Hepatocyte (in vitro differentiated cells): Measurements from ENCODE around the gene SETX. TPM values are rescaled to one million over a fixed set of nuclear protein-coding genes. Genes with fewer than 3 reads are reported as not detected.

Experiments used
- DNase-seq: peaks from one replicate; pipeline ENCODE4 v3.0.0-alpha.2; 2016; ENCODE audit warnings: low spot score
- H2AFZ ChIP-seq: fragments of 200-600 bp; sonication (generic); 2 replicates; pipeline ENCODE4 v1.6.0; 2016; ENCODE audit warnings: antibody characterized with exemption, mild to moderate bottlenecking
- H3K27ac ChIP-seq: fragments of 200-600 bp; sonication (generic); 2 replicates; pipeline ENCODE4 v1.5.1; 2016; ENCODE audit warnings: mild to moderate bottlenecking
- H3K27me3 ChIP-seq: fragments of 200-600 bp; sonication (generic); 2 replicates; pipeline ENCODE4 v1.6.1; 2016
- H3K36me3 ChIP-seq: fragments of 200-600 bp; sonication (generic); replicated peaks from 2 replicates; pipeline ENCODE4 v1.5.1; 2016; ENCODE audit warnings: low read depth; ENCODE audit not compliant: insufficient read depth
- H3K4me1 ChIP-seq: fragments of 200-600 bp; sonication (generic); 2 replicates; pipeline ENCODE4 v1.5.1; 2016; ENCODE audit warnings: mild to moderate bottlenecking, moderate library complexity; ENCODE audit not compliant: insufficient read depth
- H3K4me2 ChIP-seq: fragments of 200-600 bp; sonication (generic); 2 replicates; pipeline ENCODE4 v1.6.0; 2016
- H3K4me3 ChIP-seq: fragments of 200-600 bp; sonication (generic); 2 replicates; pipeline ENCODE4 v1.5.1; 2016; ENCODE audit warnings: mild to moderate bottlenecking
- H3K79me2 ChIP-seq: fragments of 200-600 bp; sonication (generic); 2 replicates; pipeline ENCODE4 v1.6.0; 2017; ENCODE audit warnings: mild to moderate bottlenecking
- H3K9me2 ChIP-seq: fragments of 200-600 bp; sonication (generic); replicated peaks from 2 replicates; pipeline ENCODE4 v1.6.0; 2017; ENCODE audit warnings: mild to moderate bottlenecking; ENCODE audit not compliant: insufficient read depth
- H3K9me3 ChIP-seq: fragments of 200-600 bp; sonication (generic); 2 replicates; pipeline ENCODE4 v1.5.1; 2016; ENCODE audit warnings: low read depth, mild to moderate bottlenecking
- H4K20me1 ChIP-seq: fragments of 200-600 bp; sonication (generic); 2 replicates; pipeline ENCODE4 v1.6.0; 2016; ENCODE audit warnings: mild to moderate bottlenecking; ENCODE audit not compliant: insufficient read depth, poor library complexity, severe bottlenecking
- CTCF ChIP-seq: fragments of 200-600 bp; sonication (generic); IDR thresholded peaks from 2 replicates; pipeline ENCODE4 v1.5.1; 2016; ENCODE audit warnings: antibody characterized with exemption, mild to moderate bottlenecking; ENCODE audit not compliant: poor library complexity
- EZH2 ChIP-seq: fragments of 200-600 bp; sonication (generic); IDR thresholded peaks from 2 replicates; pipeline ENCODE4 v1.6.1; 2016; ENCODE audit warnings: antibody characterized with exemption, mild to moderate bottlenecking, borderline replicate concordance
- EZH2phosphoT487 ChIP-seq: fragments of 200-600 bp; sonication (generic); IDR thresholded peaks from one replicate; pipeline ENCODE4 v1.6.1; 2018; ENCODE audit warnings: antibody characterized with exemption, mild to moderate bottlenecking, low read depth, moderate library complexity; ENCODE audit not compliant: unreplicated experiment, severe bottlenecking
- WGBS: methylation state at CpG from one replicate; pipeline ENCODE4 v1.1.6; 2016; ENCODE audit warnings: low lambda C conversion rate; ENCODE audit errors: missing lambda C conversion rate; 5-methylcytosine and 5-hydroxymethylcytosine counted together
- polyA plus RNA-seq: library from polyadenylated mRNA; unstranded; fragments of >200 nt; fragmentation: Nextera tagmentation; extraction: Ambion mirVana; gene quantifications from 2 replicates; pipeline ENCODE4 v1.2.1, GENCODE V29; 2016
- total RNA-seq: library from RNA; depleted of rRNA; stranded (reverse); fragments of >200 nt; gene quantifications from 2 replicates; pipeline ENCODE4 v1.2.3, GENCODE V29; 2014

The SETX gene
- total and polyA plus RNA-seq, 2 experiments from 2014 or later = 12.0 to 61.0 TPM

- H2AFZ ChIP-seq = no peak overlapping the region
- H3K4me2 ChIP-seq = no peak overlapping the region
- no peaks in the 10 kb centered on the region for H3K27me3 ChIP-seq
- H3K9me3 ChIP-seq = no peaks in the 10 kb centered on the region
- H3K27ac ChIP-seq = no peak overlapping the region
- 87% methylated on average over 4 of the region's 4 CpGs for WGBS
- H3K9me2 ChIP-seq = no peaks in the 10 kb centered on the region
- H3K4me3 ChIP-seq = no peak overlapping the region
- no peaks in the 10 kb centered on the region for H4K20me1 ChIP-seq
- no peak for DNase-seq
- H3K36me3 ChIP-seq = no peaks in the 10 kb centered on the region
- H3K79me2 ChIP-seq = no peaks in the 10 kb centered on the region
- TF ChIP-seq EZH2phosphoT487 (no peak), CTCF (no peak), EZH2 (no peak)
- no peaks in the 10 kb centered on the region for H3K4me1 ChIP-seq
These were observed 124.2 kb downstream of the SETX start for GRCh38 chr9:132230605-132231004.

- Histone ChIP-seq H3K9me3 (no peaks in the 10 kb centered on the region), H3K27ac (no peak overlapping the region), H3K27me3 (no peaks in the 10 kb centered on the region), H3K79me2 (no peaks in the 10 kb centered on the region), H3K4me1 (no peaks in the 10 kb centered on the region), H3K4me2 (no peak overlapping the region), H2AFZ (no peak overlapping the region), H4K20me1 (no peaks in the 10 kb centered on the region), H3K4me3 (no peak overlapping the region), H3K9me2 (no peaks in the 10 kb centered on the region), H3K36me3 (no peaks in the 10 kb centered on the region)
- 69% methylated on average over 12 of the region's 12 CpGs for WGBS
- DNase-seq = no peak
- no peak for TF ChIP-seq CTCF
- no peak for TF ChIP-seq EZH2phosphoT487
These were observed 126.7 kb downstream of the SETX start for GRCh38 chr9:132228062-132228461.

GRCh38 chr9:132226571-132227430 lies 128.0 kb downstream of the SETX start:
- no peaks in the 10 kb centered on the region for H3K27me3 ChIP-seq
- no peak for DNase-seq
- no peaks in the 10 kb centered on the region for H4K20me1 ChIP-seq
- H3K27ac ChIP-seq = no peak overlapping the region
- TF ChIP-seq EZH2 = no peak
- no peak for TF ChIP-seq EZH2phosphoT487
- H3K36me3 ChIP-seq = no peaks in the 10 kb centered on the region
- no peak overlapping the region for H3K4me2 ChIP-seq
- no peaks in the 10 kb centered on the region for H3K79me2 ChIP-seq
- H3K9me3 ChIP-seq = no peaks in the 10 kb centered on the region
- H2AFZ ChIP-seq = no peak overlapping the region
- 87% methylated on average over 30 of the region's 34 CpGs for WGBS
- no peak overlapping the region for H3K4me3 ChIP-seq
- no peaks in the 10 kb centered on the region for H3K9me2 ChIP-seq
- no peaks in the 10 kb centered on the region for H3K4me1 ChIP-seq

GRCh38 chr9:132224645-132225044 lies 130.1 kb downstream of the SETX start:
- Histone ChIP-seq H3K27me3 (no peaks in the 10 kb centered on the region), H3K9me2 (no peaks in the 10 kb centered on the region), H3K4me1 (no peaks in the 10 kb centered on the region), H3K36me3 (no peaks in the 10 kb centered on the region), H4K20me1 (no peaks in the 10 kb centered on the region), H2AFZ (no peak overlapping the region), H3K4me2 (no peak overlapping the region), H3K27ac (no peak overlapping the region), H3K79me2 (no peaks in the 10 kb centered on the region), H3K9me3 (no peaks in the 10 kb centered on the region), H3K4me3 (no peak overlapping the region)
- WGBS = 92% methylated on average over 3 of the region's 3 CpGs
- DNase-seq = no peak
- TF ChIP-seq CTCF = no peak
- TF ChIP-seq EZH2 = no peak
- no peak for TF ChIP-seq EZH2phosphoT487
